IPS DF 4.7 (cell line): ENCODE data around the gene ERFL.
"Not testable (repeated sequence)": the region's sequence is repeated elsewhere in the genome, so short reads cannot be mapped to it uniquely, and the experiment has no call there.

Experiments used
- DNase-seq: peaks from one replicate; pipeline ENCODE4 v3.0.0-alpha.2; 2013; ENCODE audit warnings: low spot score; ENCODE audit errors: extremely low read depth

The ERFL gene

GRCh38 chr19:41944336-41944735, 16.1 kb upstream of the ERFL start:
- no peak for DNase-seq

GRCh38 chr19:41941410-41942202, 13.4 kb upstream of the ERFL start:
- DNase-seq: no peak

DNA sequence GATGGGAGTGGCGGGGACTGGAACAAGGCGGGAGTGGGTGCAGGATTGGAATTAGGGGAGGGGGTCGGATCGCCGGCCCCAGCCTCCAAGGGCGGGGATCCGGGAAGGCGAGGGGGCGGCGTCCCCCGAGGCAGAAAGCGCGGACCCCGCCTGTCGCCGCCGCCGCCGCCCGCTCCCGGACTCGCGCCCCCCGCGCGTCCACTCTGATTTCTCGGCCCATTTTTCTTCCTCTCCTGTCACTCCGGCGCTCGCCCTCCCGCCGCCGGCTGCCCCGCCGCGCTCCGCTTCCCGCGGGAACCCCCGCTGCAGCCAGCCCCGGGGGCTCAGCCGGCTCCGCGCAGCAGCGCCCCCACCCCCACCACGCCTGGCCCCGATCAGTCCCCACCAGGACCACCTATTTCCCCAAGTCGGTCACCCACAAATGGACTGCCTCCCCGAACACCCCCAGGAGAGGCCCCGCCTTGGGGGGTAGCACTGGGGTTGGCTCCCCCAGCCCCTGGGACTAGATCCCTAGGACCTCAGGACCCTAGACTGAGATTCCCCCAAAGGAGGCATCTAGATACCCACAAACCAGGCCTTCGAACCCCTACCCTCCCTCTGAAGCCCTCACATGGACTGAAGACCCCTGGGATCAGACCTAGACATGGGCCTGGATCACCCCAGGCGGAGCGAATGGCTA, 12.6 kb upstream of the ERFL start:
- no peak for DNase-seq

- DNase-seq: no peak
These were observed 11.8 kb upstream of the ERFL start for GRCh38 chr19:41939861-41940730.

DNA sequence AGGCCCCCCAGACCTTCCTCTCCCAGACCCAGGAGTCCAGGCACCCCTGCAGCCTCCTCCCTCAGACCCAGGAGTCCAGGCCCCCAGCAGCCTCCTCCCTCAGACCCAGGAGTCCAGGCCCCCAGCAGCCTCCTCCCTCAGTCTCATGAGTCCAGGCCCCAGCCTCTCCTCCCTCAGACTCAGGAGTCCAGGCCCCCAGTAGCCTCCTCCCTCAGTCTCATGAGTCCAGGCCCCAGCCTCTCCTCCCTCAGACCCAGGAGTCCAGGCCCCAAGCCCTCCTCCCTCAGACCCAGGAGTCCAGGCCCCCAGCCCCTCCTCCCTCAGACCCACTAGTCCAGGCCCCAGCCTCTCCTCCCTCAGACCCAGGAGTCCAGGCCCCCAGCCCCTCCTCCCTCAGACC, 11.0 kb upstream of the ERFL start:
- not testable (repeated sequence) for DNase-seq

DNA sequence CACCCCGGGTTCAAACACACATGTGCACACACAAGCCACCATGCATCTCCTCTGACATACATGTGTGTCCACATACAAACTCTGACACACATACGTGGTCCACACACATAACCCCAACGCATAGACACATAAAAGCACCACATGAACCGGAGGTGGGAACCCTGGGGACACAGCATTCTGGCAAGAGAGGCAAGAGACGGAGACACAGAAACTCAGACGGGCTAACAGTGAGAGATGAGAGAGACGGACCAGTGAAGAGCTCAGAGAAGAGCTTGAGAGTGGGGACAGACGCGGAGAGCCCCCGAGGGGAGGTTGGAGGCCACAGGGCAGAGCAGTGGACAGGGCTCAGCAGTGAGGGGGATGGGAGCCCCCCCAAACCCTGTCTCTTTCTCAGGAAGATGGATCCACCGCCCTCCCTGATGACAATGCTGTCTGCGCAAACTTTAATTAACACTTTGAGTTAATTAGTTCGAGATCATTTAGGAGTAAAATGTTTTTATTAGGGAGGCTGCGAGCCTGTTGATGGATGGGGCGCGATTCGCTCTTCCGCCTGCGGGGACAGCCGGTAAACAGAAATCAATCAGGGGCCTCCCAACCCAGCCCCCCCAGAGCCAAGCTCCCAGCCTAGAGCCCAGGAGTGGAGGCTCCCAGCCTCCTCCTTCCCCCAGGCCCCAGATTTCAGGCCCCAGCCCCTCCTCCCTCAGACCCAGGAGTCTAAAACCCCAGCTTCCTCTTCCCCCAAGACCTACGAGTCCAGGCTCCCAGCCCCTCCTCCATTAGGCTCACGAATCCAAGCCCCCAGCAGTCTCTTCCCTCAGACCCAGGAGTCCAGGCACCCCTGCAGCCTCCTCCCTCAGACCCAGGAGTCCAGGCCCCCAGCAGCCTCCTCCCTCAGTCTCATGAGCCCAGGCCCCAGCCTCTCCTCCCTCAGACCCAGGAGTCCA, 9.5 kb upstream of the ERFL start:
- no peak for DNase-seq

DNA sequence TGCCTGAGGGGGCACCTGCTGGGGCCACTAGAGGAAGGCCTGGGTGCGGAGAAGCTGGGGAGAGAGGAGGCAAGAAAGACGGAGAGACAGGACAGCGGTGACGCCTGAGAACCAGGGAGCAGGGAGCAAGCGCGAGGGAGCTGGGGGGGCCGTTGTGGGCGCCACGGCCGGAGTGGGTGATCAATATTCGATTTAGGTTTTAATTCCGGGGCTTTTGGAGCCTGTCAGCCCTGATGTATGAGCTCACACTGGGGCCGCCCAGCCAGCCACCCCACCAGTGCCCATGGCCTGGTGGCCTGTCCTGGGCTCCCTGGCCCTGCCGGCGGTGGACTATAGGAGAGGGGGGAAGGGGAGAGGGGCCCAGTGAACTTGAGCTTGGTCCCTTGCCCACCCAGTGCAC, 8.7 kb upstream of the ERFL start:
- DNase-seq: no peak

DNA sequence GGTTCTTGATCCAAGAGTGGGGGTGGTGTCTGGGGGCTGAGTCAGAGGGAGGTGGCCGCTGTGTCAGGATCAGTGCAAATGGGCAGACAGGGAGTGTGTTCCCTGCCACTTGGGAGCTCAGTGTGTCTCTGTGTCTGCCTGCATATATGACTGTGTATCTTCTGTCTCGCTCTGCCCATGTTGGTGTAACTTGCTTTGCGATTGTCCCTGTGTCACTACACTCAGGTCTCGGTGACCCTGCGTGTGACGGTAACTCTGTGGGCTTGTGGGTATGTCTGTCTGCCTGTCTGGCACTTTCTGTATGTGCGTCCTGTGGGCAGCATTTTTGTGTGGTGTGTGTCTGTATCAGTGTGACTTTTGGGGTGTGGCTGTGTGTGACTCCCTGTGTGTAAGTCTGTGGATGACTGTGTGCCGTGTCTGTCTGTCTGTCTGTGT, 8.2 kb upstream of the ERFL start:
- no peak for DNase-seq

DNA sequence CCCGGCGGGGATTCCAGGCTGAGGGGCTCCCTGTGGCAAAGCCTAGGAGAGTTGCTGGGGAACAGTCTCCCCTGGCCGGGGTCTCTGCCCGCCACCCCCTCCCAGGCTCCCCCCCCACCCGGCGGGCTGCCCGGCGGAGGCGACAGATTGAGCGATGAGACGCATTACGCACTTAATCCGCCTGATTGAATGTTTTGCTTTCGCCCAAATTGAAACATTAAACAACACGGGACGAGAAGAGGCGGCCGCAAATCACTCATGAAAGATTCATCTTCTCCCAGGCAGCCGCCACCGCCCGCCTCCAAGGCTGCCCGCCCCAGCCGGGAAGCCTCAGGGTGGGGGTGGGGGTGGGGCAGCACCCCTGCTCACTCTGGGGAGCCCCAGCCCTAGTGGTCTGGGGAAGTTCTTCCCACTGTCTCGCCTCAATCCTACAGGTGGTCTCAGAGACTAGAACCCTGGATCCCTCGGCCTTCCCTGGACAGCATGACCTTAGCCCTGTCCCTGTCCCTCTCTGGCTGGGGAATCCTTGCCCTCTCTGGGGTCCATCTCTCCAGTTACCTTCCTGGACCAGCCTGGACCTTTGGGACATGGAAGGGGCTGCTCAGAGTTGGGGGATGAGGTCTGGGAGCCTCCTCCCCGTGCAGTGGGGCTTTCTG, 7.6 kb upstream of the ERFL start:
- DNase-seq: no peak

DNA sequence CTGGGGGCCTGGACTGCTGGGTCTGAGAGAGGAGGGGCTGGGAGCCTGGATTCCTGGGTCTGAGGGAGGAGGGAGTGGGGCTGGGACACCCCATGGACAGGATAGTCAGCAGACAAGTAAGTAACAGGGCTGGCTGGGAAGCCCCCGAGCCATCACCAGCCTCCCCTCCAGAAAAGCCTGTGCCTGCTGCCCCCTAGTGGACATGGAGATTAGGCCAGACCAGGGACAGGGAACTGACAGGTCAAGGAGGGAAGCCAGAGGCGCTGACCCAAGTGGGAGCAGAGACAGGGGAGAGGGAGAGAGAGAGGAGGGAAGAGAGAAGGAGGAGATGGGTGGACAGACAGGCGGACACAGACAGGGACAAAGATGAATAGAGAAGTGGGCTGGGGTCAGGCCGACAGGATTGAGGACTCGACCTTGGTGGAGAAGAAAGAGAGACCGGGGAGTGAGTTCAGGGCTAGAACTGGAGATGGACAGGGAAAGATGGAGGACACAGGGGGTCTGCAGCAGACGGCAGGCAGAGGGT, 6.7 kb upstream of the ERFL start:
- DNase-seq: no peak

- no peak for DNase-seq
These were observed 5.6 kb upstream of the ERFL start for GRCh38 chr19:41933693-41934426.

- no peak for DNase-seq
These were observed 4.6 kb upstream of the ERFL start for GRCh38 chr19:41932720-41933332.

- no peak for DNase-seq
These were observed 4.0 kb upstream of the ERFL start for GRCh38 chr19:41932259-41932719.

- no peak for DNase-seq
These were observed 2.8 kb upstream of the ERFL start for GRCh38 chr19:41930926-41931592.

GRCh38 chr19:41930322-41930722, 2.1 kb upstream of the ERFL start:
- DNase-seq: no peak

GRCh38 chr19:41929536-41930071, 1.4 kb upstream of the ERFL start:
- no peak for DNase-seq

GRCh38 chr19:41928754-41929535, 696 bp upstream of the ERFL start:
- DNase-seq: no peak
